Ascending aorta (tissue), 2 donors: ENCODE measurements around the gene POLR3B. TPM values are rescaled to one million over a fixed set of nuclear protein-coding genes. Genes with fewer than 3 reads are reported as not detected.

Experiments
- DNase-seq, 2 donors: peaks; one replicate each; pipeline ENCODE4 v3.0.0-alpha.2; 2019; ENCODE audit warnings: low spot score in 2 of 2
- H3K27ac ChIP-seq, 2 donors: fragments of 200-600 bp; sonication (generic); one replicate each; pipeline ENCODE4 v1.5.1; 2016 to 2017; ENCODE audit warnings: mild to moderate bottlenecking in 1 of 2
- H3K27me3 ChIP-seq: fragments of 200-600 bp; sonication (generic); one replicate; pipeline ENCODE4 v1.5.1; 2017
- H3K36me3 ChIP-seq, 2 donors: fragments of 200-600 bp; sonication (generic); one replicate each; pipeline ENCODE4 v1.5.1; 2016
- H3K4me1 ChIP-seq, 2 donors: fragments of 200-600 bp; sonication (generic); one replicate each; pipeline ENCODE4 v1.5.1; 2016 to 2017; ENCODE audit warnings: mild to moderate bottlenecking in 1 of 2
- H3K4me3 ChIP-seq, 2 donors: fragments of 200-600 bp; sonication (generic); one replicate each; pipeline ENCODE4 v1.5.1; 2016 to 2017; ENCODE audit warnings: mild to moderate bottlenecking in 1 of 2
- H3K9me3 ChIP-seq, 2 donors: fragments of 200-600 bp; sonication (generic); one replicate each; pipeline ENCODE4 v1.5.1; 2016
- intact Hi-C: fragments of 100-400 bp; cut with DNase I; formaldehyde crosslinking; loops from one replicate; pipeline ENCODE4 v1.15.1; 2023
- total RNA-seq: library from RNA; depleted of rRNA; stranded (reverse); fragments of >200 nt; gene quantifications from one replicate; pipeline ENCODE4 v1.1.0, GENCODE V29; 2016
- TF ChIP-seq, protein P1 (sequence below), 3 experiments: fragments of 200-600 bp in 2 of 3; fragments of 450-650 bp in 1 of 3; sonication (generic) in 2 of 3; IDR thresholded peaks; one replicate each; pipeline ENCODE4 v1.5.1; 2016 to 2019; ENCODE audit warnings: antibody characterized with exemption in 3 of 3, mild to moderate bottlenecking in 1 of 3, moderate library complexity in 1 of 3

The POLR3B gene
- total RNA-seq, 1 donor from 2014 or later, result 0.21 TPM

DNA sequence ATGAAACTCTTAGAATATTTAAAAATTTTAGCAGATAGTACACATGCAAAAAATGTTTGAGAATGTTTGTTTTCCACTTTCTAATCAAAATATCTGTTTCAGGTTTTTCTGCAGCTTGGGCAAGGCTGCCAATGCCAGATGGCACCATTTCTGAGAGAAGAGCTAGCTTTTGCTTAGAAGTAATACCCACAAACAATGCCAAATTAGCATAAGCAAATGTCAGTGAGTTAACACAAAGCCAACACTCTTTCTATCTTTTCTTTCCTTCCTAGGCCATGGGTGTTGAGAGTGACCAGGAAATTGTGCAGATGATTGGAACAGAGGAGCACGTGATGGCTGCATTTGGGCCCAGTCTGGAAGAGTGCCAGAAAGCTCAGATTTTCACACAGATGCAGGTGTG lies 35.2 kb downstream of the POLR3B start:
- Histone ChIP-seq H3K9me3 (no peaks in the 10 kb centered on the region), H3K27me3 (no peaks in the 10 kb centered on the region), H3K4me1 (no peaks in the 10 kb centered on the region), H3K27ac (no peak overlapping the region), H3K36me3 (peaks cover 7 to 26% of the 10 kb centered on the region in 2 donors), H3K4me3 (no peak overlapping the region)
- no peak for DNase-seq
- intact Hi-C loops, result no loop called here
- TF ChIP-seq, protein P1, sequence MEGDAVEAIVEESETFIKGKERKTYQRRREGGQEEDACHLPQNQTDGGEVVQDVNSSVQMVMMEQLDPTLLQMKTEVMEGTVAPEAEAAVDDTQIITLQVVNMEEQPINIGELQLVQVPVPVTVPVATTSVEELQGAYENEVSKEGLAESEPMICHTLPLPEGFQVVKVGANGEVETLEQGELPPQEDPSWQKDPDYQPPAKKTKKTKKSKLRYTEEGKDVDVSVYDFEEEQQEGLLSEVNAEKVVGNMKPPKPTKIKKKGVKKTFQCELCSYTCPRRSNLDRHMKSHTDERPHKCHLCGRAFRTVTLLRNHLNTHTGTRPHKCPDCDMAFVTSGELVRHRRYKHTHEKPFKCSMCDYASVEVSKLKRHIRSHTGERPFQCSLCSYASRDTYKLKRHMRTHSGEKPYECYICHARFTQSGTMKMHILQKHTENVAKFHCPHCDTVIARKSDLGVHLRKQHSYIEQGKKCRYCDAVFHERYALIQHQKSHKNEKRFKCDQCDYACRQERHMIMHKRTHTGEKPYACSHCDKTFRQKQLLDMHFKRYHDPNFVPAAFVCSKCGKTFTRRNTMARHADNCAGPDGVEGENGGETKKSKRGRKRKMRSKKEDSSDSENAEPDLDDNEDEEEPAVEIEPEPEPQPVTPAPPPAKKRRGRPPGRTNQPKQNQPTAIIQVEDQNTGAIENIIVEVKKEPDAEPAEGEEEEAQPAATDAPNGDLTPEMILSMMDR (IDR thresholded peaks at IDR 0.05), result no peak

DNA sequence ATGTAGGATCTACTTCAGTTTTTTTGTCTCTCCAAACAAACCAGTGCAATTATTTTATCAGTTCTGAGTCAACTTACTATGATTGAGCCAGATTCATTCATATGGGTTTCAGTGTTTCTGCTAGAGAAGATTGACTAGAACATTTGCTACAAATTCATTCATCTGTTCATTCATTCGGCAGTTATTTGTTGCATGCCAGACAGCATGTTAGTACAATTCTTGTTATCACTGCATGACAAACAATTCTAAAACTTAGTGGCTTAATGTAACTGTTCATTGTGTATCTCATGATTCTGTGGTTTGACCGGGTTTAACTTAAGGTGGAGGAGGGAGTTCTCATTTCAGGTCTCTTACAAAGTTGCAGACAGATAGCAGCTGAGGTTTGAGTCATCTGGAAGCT lies 52.3 kb downstream of the POLR3B start:
- intact Hi-C loops, result no loop called here
- Histone ChIP-seq H3K4me1 (no peaks in the 10 kb centered on the region), H3K4me3 (no peak overlapping the region), H3K36me3 (peaks cover 5 to 9% of the 10 kb centered on the region in 2 donors), H3K27me3 (no peaks in the 10 kb centered on the region), H3K27ac (no peak overlapping the region), H3K9me3 (no peaks in the 10 kb centered on the region)
- TF ChIP-seq, protein P1 (IDR thresholded peaks at IDR 0.05), result no peak
- DNase-seq, result no peak

DNA sequence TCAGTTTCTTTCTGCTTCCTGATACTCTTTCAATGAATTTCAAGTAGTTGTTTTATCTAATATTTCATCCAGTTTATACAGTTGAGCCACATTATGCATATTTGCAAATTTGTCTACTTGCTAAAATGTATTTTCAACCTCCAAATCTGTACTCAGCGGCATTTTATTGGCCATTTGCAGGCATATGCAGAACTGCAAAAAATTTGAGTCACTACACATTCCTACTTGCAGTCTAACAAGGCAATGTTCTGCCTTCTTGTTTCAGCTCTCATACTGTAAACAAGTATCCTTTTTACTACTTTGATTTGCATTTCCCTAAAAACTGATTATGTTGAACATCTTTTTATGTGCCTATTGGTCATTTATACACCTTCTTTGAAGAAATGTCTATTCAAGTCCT lies 55.0 kb downstream of the POLR3B start:
- Histone ChIP-seq H3K36me3 (peaks cover 5 to 9% of the 10 kb centered on the region in 2 donors), H3K9me3 (no peaks in the 10 kb centered on the region), H3K27me3 (no peaks in the 10 kb centered on the region), H3K4me3 (no peak overlapping the region), H3K27ac (no peak overlapping the region), H3K4me1 (no peaks in the 10 kb centered on the region)
- intact Hi-C loops, result no loop called here
- TF ChIP-seq, protein P1 (IDR thresholded peaks at IDR 0.05), result no peak
- no peak for DNase-seq

DNA sequence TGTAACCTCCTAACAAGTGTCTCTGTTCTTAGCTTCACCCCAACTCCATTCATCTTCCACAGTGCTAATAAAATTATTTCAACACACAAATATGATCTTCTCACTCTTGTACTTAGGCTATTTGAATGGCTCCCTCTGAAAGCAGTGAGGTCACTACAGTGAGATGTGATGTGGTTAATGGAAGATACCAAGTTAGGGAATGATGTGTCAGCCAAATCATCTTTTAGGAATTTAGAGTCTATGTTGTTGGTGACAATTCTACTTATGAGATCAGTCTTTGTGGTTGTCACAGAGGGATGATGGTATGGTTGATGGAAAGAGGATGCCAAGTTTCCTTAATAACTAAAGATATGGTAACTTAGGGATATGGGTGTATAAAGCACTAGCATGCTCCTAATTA lies 57.6 kb downstream of the POLR3B start:
- no peak for DNase-seq

DNA sequence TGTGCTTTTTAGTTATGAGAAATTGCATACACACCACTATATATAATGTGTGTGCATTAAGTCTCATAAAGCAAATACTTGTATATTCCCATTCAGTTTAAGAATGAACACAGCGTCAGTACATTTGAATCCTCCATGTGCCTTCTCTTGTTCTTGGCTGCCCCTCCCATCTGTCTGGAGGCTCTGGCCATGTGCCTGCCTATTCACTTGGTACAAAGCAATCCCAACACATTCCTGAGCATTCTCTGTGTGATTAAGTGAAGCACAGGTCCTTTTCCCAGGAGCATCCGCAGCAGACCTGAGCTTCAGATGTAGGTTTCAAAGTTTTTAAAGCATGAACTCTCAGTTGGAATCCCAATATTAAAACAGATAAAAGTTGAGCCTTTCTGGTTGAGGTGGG lies 58.7 kb downstream of the POLR3B start:
- H3K9me3 ChIP-seq, result no peaks in the 10 kb centered on the region
- intact Hi-C loops, result no loop called here
- H3K27ac ChIP-seq, result no peak overlapping the region
- TF ChIP-seq, protein P1 (IDR thresholded peaks at IDR 0.05), result no peak
- H3K4me3 ChIP-seq, result no peak overlapping the region
- DNase-seq, result no peak
- no peaks in the 10 kb centered on the region for H3K27me3 ChIP-seq
- H3K36me3 ChIP-seq, result peaks cover 3 to 11% of the 10 kb centered on the region in 2 donors
- H3K4me1 ChIP-seq, result no peaks in the 10 kb centered on the region

More for the DNA sequence above, 57.6 kb downstream of the POLR3B start:
- TF ChIP-seq, protein P1 (IDR thresholded peaks at IDR 0.05), result no peak
- H3K27ac ChIP-seq, result no peak overlapping the region
- intact Hi-C loops, result no loop called here
- no peaks in the 10 kb centered on the region for H3K27me3 ChIP-seq
- no peak overlapping the region for H3K4me3 ChIP-seq
- H3K36me3 ChIP-seq, result peaks cover 7 to 9% of the 10 kb centered on the region in 2 donors
- H3K4me1 ChIP-seq, result no peaks in the 10 kb centered on the region
- no peaks in the 10 kb centered on the region for H3K9me3 ChIP-seq
